ENCODE results near the gene ARHGAP40. TPM values are rescaled to one million over a fixed set of nuclear protein-coding genes. Genes with fewer than 3 reads are reported as not detected.

Gene ARHGAP40
- total and polyA plus RNA-seq, 2 of the 13 experiments (the other 11 are each of a cell fraction or from before 2014, with no cell fraction given) = 0.75 to 2.1 TPM

GRCh38 chr20:38590676-38591473, 10.7 kb upstream of the ARHGAP40 start:
- no peaks in the 10 kb centered on the region for H3K36me3 ChIP-seq (replicated peaks in 1 of 2; ENCODE audit: control insufficient read depth in 1 of 2, insufficient read depth in 2 of 2, low read length in 2 of 2)
- no peak overlapping the region for H3K4me2 ChIP-seq (ENCODE audit: low read depth, low read length)
- no peak for DNase-seq (ENCODE audit: low spot score)
- ChIA-PET CTCF (ENCODE audit: low intra/inter-chr PET ratio, low total read pairs) (no interaction called here), POLR2A (no interaction called here)
- no peak for FAIRE-seq
- H3K27ac ChIP-seq (ENCODE audit: extremely low read length, insufficient read depth, low read length) = no peak overlapping the region
- no peaks in the 10 kb centered on the region for H3K9me3 ChIP-seq (ENCODE audit: low read length)
- H2AFZ ChIP-seq (ENCODE audit: low read length) = no peak overlapping the region
- in situ Hi-C loops (cut with HindIII; ENCODE audit: extremely low pct_ligation_motif_present, low pct_unique_long_range_greater_than_20kb) = no loop called here
- H4K20me1 ChIP-seq (ENCODE audit: insufficient read depth, low read length) = no peaks in the 10 kb centered on the region
- intact Hi-C loops (cut with micrococcal nuclease; ENCODE audit: unreplicated experiment) = no loop called here
- WGBS (ENCODE audit: low lambda C conversion rate) = 44% methylated on average over 17 of the region's 18 CpGs
- peaks cover 30% of the 10 kb centered on the region for H3K4me1 ChIP-seq (ENCODE audit: insufficient read depth, low read length)
- no peaks in the 10 kb centered on the region for H3K79me2 ChIP-seq (ENCODE audit: insufficient read depth, low read length)
- BruUV-seq (replicated peaks) = no TSS peak
- peak; percentile 32 for ATAC-seq
- no peak overlapping the region for H3K9ac ChIP-seq (ENCODE audit: insufficient read depth, low read depth, low read length)
- no peak overlapping the region for H3K4me3 ChIP-seq (replicated peaks in 1 of 3; ENCODE audit: insufficient read depth in 1 of 3, low read depth in 2 of 3, low read length in 3 of 3)
- peaks cover 2 to 30% of the 10 kb centered on the region in 2 experiments; a peak in 4 of 5 replicates for H3K27me3 ChIP-seq (ENCODE audit: control insufficient read depth in 1 of 2, insufficient read depth in 2 of 2, low read length in 2 of 2)
- TF ChIP-seq ZNF280B (CRISPR knock-in tag; IDR thresholded peaks at IDR 0.05; ENCODE audit: borderline replicate concordance) (peak; percentile 57; the same call in 1 of the 2 replicates), NR2F6 (IDR thresholded peaks at IDR 0.05) (no peak), NR2F6 (CRISPR knock-in tag; IDR thresholded peaks at IDR 0.05) (no peak), HNRNPL (IDR thresholded peaks at IDR 0.05; ENCODE audit: low read depth, low read length) (peak; percentile 74; the same call in 1 of the 2 replicates), KAT2B (IDR thresholded peaks at IDR 0.05; ENCODE audit: borderline replicate concordance, low read depth, low read length) (no peak), PAWR (CRISPR knock-in tag; IDR thresholded peaks at IDR 0.05; ENCODE audit: borderline replicate concordance) (no peak), IRF9 (CRISPR knock-in tag; IDR thresholded peaks at IDR 0.05; ENCODE audit: borderline replicate concordance) (0 out of 2 replicates have a peak, but pooled peaks have one; percentile 30), ZNF589 (CRISPR knock-in tag; conservative IDR thresholded peaks at IDR 0.05) (0 out of 2 replicates have a peak, but pooled peaks have one; percentile 18), CENPT (CRISPR knock-in tag; IDR thresholded peaks at IDR 0.05; ENCODE audit: low read depth) (peak; percentile 19; the same call in 1 of the 2 replicates), AKAP8 (CRISPR knock-in tag; IDR thresholded peaks at IDR 0.05) (no peak), ZHX1 (CRISPR knock-in tag; IDR thresholded peaks at IDR 0.05; ENCODE audit: low read depth) (0 out of 2 replicates have a peak, but pooled peaks have one; percentile 14), DR1 (CRISPR knock-in tag; IDR thresholded peaks at IDR 0.05) (no peak), DPF2 (CRISPR knock-in tag; IDR thresholded peaks at IDR 0.05; ENCODE audit: borderline replicate concordance, low read depth) (no peak), TP53 (CRISPR knock-in tag; conservative IDR thresholded peaks at IDR 0.05) (no peak), ZNF160 (CRISPR knock-in tag; IDR thresholded peaks at IDR 0.05) (no peak), ZNF460 (CRISPR knock-in tag; IDR thresholded peaks at IDR 0.05; ENCODE audit: borderline replicate concordance) (no peak), HOMEZ (CRISPR knock-in tag; IDR thresholded peaks at IDR 0.05; ENCODE audit: low read depth) (no peak)
